ENCODE results near the gene H2AZ1. TPM values are rescaled to one million over a fixed set of nuclear protein-coding genes. Genes with fewer than 3 reads are reported as not detected.

Gene H2AZ1
- total RNA-seq, 6 experiments from 2014 or later, result 28.8 to 122 (median 42.9) TPM

DNA sequence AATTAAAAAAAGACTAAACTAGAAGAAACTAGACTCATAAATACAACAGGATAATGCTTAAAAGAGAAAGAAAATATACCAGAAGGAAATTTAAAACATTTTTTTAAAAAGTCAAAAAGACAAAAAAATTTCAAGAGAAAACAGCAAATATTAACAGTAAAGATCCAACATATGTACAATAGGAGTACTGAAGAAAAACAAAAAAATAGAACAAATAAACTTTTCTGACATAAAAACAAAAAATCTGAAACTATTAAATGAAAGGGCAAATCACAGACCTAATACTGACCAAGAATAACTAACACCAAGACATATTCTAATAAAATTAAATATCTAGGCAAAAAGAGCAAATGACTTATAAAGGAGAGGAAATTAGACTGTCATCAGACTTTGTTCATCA is 15.2 kb downstream of the H2AZ1 start:
- no peak overlapping the region for H3K4me3 ChIP-seq
- intact Hi-C loops (cut with DNase I), result no loop called here
- no peaks in the 10 kb centered on the region for H3K4me1 ChIP-seq
- DNase-seq (no peak), ATAC-seq (no peak)
- no peak overlapping the region for H3K27ac ChIP-seq
- TF ChIP-seq POLR2A (IDR thresholded peaks at IDR 0.05), result no peak
- TF ChIP-seq, protein P1, sequence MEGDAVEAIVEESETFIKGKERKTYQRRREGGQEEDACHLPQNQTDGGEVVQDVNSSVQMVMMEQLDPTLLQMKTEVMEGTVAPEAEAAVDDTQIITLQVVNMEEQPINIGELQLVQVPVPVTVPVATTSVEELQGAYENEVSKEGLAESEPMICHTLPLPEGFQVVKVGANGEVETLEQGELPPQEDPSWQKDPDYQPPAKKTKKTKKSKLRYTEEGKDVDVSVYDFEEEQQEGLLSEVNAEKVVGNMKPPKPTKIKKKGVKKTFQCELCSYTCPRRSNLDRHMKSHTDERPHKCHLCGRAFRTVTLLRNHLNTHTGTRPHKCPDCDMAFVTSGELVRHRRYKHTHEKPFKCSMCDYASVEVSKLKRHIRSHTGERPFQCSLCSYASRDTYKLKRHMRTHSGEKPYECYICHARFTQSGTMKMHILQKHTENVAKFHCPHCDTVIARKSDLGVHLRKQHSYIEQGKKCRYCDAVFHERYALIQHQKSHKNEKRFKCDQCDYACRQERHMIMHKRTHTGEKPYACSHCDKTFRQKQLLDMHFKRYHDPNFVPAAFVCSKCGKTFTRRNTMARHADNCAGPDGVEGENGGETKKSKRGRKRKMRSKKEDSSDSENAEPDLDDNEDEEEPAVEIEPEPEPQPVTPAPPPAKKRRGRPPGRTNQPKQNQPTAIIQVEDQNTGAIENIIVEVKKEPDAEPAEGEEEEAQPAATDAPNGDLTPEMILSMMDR (IDR thresholded peaks at IDR 0.05), result no peak
- no peaks in the 10 kb centered on the region for H3K27me3 ChIP-seq
- peaks cover 0 to 3% (median 0%) of the 10 kb centered on the region in 4 donors for H3K9me3 ChIP-seq
- H3K36me3 ChIP-seq, result no peaks in the 10 kb centered on the region

DNA sequence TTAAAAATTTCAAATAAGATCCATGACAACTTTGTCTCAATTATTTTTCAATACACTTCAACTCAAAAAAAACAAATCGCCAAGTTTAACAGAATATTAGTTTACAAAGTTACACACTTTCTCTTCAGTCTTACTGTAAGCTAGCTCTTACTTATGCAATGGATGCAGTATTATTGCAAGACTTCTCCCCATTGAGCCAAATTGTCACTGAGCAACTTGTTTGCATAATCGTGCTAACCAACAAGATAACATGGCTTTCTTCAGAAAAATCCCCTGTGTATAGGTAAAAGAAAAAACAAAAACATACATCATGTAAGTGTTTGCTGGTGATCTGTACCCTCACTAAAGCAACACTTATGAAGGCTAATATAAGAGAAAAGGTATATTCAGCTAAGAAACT is 22.5 kb downstream of the H2AZ1 start:
- Histone ChIP-seq H3K27me3 (no peaks in the 10 kb centered on the region), H3K27ac (no peak overlapping the region), H3K4me3 (no peak overlapping the region), H3K36me3 (no peaks in the 10 kb centered on the region), H3K4me1 (no peaks in the 10 kb centered on the region), H3K9me3 (no peaks in the 10 kb centered on the region)
- ATAC-seq (no peak), DNase-seq (no peak)
- no peak for TF ChIP-seq POLR2A (IDR thresholded peaks at IDR 0.05)
- TF ChIP-seq, protein P1 (IDR thresholded peaks at IDR 0.05), result no peak
- WGBS (ENCODE audit: insufficient coverage, low coverage, low lambda C conversion rate, missing lambda C conversion rate), result 78% methylated on average over 2 of the region's 2 CpGs
- intact Hi-C loops (cut with DNase I), result no loop called here

- Histone ChIP-seq H3K4me3 (no peak overlapping the region), H3K27me3 (no peaks in the 10 kb centered on the region), H3K9me3 (no peaks in the 10 kb centered on the region), H3K4me1 (no peaks in the 10 kb centered on the region), H3K27ac (no peak overlapping the region), H3K36me3 (no peaks in the 10 kb centered on the region)
- TF ChIP-seq, protein P1 (IDR thresholded peaks at IDR 0.05), result no peak
- TF ChIP-seq POLR2A (IDR thresholded peaks at IDR 0.05), result no peak
- intact Hi-C loops (cut with DNase I), result no loop called here
- DNase-seq (no peak), ATAC-seq (no peak)
- 85% methylated on average over 3 of the region's 3 CpGs for WGBS (ENCODE audit: insufficient coverage, low coverage, low lambda C conversion rate, missing lambda C conversion rate)
Observed at GRCh38 chr4:99921174-99921573, 28.9 kb downstream of the H2AZ1 start.

- no peak overlapping the region for H3K27ac ChIP-seq
- intact Hi-C loops (cut with DNase I), result no loop called here
- no peaks in the 10 kb centered on the region for H3K27me3 ChIP-seq
- H3K36me3 ChIP-seq, result no peaks in the 10 kb centered on the region
- 94% methylated on average over 2 of the region's 2 CpGs for WGBS (ENCODE audit: insufficient coverage, low coverage, low lambda C conversion rate, missing lambda C conversion rate)
- no peaks in the 10 kb centered on the region for H3K4me1 ChIP-seq
- no peak for ATAC-seq
- H3K4me3 ChIP-seq, result no peak overlapping the region
- H3K9me3 ChIP-seq, result no peaks in the 10 kb centered on the region
- no peak for DNase-seq
- TF ChIP-seq POLR2A (IDR thresholded peaks at IDR 0.05), result no peak
- TF ChIP-seq, protein P1 (IDR thresholded peaks at IDR 0.05), result no peak
Observed at GRCh38 chr4:99918656-99919055, 31.4 kb downstream of the H2AZ1 start.

DNA sequence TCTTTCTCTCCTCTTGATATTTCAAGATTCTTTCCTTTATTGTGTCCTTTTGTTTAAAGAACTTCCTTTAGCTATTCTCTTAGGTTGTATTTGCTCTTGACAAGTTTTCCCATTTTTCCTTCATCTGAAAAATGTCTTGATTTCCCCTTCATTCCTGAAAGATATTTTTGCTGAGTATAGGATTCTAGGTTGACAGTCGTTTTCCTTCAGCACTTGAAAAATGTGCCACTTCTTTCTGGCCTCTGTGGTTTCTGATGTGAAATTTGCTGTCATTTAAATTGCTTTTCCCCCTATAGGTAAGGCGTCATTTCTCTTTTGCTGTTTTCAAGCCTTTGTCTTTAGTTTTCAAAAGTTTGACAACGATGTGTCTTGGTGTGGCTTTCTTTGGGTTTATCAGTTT is 32.5 kb downstream of the H2AZ1 start:
- no peaks in the 10 kb centered on the region for H3K4me1 ChIP-seq
- H3K36me3 ChIP-seq, result no peaks in the 10 kb centered on the region
- ATAC-seq (no peak), DNase-seq (no peak)
- no peaks in the 10 kb centered on the region for H3K27me3 ChIP-seq
- 92% methylated on average over 2 of the region's 3 CpGs for WGBS (ENCODE audit: insufficient coverage, low coverage, low lambda C conversion rate, missing lambda C conversion rate)
- H3K4me3 ChIP-seq, result no peak overlapping the region
- intact Hi-C loops (cut with DNase I), result no loop called here
- no peak for TF ChIP-seq POLR2A (IDR thresholded peaks at IDR 0.05)
- TF ChIP-seq, protein P1 (IDR thresholded peaks at IDR 0.05), result no peak
- no peaks in the 10 kb centered on the region for H3K9me3 ChIP-seq
- H3K27ac ChIP-seq, result no peak overlapping the region

Data from right lobe of liver (tissue), 6 donors.